ENCODE measurements around the gene CCDC149.

Gene CCDC149

DNA sequence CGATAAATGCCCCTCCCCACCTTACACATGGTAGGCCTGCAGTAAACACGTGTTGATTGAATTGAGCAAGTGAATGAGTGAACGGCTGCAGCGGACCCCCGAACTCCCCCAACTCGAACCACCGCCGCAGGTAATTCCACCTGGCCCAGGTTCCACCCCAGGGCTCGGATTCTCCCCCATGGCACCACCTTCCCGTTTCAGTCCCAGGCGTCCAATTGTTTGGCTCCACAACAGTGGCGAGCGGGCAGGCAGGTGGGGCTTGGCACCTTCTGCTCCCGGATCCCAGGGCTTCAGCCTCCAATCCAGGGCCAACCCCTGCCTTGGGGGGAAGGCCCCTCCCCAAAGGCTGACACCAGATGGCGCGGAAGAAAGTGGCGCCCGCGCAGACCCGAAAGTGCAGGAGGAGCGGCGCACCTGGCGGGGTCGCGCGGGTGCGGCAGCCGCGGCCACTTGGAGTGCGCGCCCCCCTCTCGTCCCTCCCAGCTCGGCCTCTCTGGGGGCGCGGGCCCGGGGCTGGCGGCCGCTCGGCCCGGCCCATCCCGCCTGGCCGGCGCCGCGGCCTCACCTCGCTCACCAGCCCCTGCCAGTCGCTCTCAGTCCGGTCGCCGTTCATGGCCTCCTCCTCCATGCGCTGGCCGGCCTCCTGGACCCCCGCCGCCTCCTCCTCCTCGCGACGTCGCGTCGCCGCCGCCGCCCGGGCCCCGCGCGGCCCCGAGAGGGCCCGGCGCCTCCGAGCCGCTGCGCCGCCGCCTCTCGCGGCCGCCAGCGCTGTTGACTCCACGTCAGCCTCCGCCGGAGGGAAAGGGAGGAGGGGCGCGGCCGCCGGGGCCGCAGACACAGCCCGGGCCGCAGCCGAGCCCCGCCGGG lies at the start of gene CCDC149:
Gene CCDC149 (minus strand): TSS at position 791 of the 867 bp plus-strand sequence. CDS start 178 bp downstream, at position 613.
- no peak for DNase-seq

DNA sequence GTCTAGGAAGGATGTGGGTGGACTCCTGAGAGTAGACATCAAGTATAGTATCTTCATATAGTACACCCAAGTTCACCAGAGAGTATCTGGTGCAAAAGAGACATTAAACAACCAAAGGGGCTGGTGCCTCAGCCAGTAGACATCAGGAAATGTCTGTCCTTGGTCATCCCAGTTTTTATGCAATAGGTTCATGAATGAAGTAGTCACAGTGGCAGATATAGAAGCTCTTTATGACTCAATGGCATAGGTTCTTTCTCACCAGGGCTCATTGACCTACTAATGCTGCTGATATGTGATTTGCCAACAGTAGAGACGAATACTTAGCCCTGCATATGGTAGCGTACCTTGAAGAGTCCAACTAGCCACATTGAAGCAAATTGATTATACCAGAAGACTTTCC lies 45.0 kb upstream of the CCDC149 start:
- no peak for DNase-seq

DNA sequence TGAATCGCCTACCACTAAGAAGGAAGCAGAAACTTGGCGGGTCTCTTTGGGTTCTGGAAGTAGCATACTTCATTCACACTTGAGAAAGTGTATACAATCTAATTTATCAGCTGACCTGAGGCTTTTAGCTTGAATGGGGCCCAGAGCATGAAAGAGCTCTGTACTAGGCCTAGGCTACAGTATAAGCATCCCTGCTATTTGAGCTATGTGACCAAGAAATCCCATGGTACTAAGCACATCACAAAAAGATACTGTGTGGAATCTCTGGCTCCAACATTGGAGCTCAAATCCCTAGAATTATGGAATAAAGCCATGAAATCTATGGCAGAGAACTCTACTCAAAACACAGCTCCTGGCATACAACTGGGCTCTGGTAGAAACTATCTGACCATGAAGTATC lies 43.9 kb upstream of the CCDC149 start:
- DNase-seq: no peak

DNA sequence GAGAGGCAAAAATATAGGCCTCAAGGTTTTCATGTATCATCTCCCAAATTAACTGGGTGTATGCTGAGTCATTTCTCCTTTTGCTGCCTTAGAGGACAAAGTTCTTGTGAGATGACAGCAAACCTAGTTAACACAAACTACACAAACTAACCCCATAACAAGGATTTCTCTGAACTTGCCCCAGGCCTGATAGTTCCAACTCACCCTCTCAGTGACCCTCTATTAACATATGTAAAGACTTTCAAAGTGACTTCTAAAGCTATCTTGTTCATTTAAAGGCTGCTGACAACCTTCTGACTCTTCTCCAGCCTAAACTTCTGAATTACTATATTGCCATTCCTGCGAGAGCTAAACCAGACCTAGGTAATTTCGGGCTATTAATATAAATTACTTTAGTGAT lies 43.2 kb upstream of the CCDC149 start:
- no peak for DNase-seq

DNA sequence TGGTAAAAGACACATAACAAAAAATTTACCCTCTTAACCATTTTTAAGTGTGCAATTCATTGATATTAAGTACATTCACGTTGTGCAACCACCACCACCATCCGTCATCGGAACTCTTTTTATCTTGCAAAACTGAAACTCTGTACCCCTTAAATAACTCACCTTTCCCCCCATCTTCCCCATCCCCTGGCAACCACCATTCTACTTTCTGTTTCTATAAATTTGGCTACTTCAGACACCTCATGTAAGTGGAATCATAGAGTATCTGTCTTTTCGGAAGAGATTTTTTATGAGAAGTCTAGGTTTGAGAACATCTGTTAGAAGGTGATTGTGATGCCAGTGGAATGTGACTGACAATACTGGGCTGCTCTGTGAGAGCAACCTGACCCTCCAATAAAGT lies 39.8 kb upstream of the CCDC149 start:
- no peak for DNase-seq

- DNase-seq: no peak
Observed at GRCh38 chr4:24949970-24950369, 37.1 kb upstream of the CCDC149 start.

GRCh38 chr4:24937917-24938281 lies 25.1 kb upstream of the CCDC149 start:
- no peak for DNase-seq

GRCh38 chr4:24937176-24937916 lies 24.5 kb upstream of the CCDC149 start:
- DNase-seq: no peak

DNA sequence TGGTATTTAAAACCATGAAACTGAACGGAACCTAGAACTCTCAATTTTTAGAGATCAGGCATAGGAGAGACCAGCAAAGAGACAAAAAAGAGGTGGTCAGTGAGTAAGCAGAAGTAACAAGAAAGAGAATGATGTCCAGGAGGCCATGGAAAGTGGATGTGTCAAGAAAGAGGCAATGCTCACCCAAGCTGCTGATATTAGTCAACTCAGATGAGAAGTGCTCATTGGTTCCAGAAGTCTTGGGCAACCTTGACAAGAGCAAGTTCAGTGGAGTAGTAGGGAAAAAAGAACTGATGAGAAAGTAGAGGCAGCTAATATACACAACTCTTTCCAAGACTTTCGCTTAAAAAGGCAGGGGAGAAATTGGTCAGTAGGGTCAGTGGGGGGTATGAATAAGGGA lies 23.0 kb upstream of the CCDC149 start:
- DNase-seq: no peak

DNA sequence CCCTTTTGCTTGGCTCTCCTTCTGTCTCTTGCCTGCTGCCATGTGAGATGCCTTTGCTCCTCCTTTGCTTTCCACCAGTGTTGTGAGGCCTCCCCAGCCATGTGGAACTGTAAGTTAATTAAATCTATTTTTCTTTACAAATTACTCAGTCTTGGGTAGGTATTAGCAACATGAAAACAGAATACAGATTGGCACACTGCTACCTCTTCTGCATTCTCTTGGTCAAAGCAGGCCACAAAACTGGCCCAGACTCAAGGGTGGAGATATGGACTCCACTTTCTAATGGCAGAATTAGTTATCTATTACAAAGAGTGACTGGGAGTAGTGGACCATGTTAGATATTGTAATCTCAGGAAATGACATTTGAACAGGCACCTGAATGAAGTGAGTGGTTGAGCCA lies 21.5 kb upstream of the CCDC149 start:
- no peak for DNase-seq

DNA sequence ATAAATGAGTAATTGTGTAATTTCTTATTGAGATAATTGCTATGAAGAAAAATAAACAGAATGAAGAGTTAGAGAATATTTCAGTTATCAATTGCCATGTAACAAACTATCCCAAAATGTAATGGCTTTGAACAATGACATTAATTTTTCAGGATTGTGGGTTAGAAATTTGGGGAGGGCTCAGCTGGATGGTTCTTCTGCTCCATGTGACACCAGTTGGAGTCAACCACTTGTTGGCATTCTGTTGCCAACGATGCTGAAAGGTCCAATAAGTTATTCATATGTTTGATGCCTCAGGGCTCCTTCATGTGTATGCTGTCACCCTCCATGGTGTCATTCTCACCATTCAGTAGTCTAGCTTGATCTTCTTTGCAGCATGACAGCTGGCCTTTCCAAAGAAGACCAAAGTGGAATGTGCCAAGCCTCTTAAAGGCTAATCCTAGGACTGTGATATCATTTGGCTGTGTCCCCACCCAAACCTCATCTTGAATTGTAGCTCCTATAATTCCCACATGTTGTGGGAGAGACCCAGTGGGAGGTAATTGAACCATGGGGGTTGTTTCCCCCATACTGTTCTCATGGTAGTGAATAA lies 20.9 kb upstream of the CCDC149 start:
- DNase-seq: no peak

DNA sequence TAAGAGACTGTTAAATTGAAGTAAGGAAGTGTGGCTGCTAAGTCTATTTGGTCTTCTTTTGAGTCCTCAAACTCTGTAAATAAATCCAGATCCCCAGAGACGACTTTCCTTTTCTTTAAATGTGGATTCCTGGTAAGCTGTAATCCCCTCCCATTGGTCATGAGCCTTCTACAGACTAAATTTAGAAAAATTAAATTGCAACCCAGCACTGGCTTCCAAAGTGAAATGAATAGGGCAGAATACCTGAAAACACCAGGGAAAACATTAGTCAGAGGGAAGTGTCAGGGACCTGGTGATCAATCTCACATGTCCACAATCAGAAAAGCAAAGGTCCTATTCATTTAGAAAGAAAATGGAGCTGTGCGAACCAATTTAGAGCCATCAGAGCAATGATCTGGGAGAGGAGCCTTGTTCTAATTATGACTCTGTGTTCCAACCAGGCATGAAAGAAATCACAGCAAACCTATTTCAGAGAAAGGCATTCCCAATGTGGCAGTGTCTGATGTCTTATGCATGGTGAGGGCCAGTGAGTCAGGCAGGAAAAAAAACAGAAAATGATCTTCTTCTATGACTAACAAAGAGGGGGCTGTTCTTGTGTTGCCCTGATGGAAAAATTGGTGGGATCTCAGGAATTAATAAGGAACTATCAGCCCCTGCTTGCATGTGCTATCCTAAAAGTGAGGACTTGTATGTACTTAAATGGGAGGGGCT lies 19.8 kb upstream of the CCDC149 start:
- no peak for DNase-seq

DNA sequence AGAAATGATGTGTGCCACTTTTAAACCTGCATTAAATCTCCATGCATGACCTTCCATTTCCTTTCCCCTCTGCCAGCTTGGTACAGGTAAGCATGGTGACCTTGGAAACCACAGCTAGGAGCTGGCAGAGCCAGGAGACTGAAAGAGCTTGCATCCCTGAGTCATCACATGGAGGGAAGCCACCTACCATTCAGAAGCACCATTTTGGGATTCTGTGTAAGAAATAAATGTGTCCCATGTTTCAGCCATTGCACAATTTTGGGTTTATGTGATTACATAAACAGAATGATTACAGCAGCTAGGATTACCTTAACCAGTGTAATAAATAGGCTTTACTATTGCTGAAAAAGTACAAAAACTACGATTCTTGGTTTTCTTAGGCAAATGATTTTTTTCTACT lies 17.3 kb upstream of the CCDC149 start:
- no peak for DNase-seq

GRCh38 chr4:24928708-24929107 lies 15.9 kb upstream of the CCDC149 start:
- DNase-seq: peak; percentile 2

DNA sequence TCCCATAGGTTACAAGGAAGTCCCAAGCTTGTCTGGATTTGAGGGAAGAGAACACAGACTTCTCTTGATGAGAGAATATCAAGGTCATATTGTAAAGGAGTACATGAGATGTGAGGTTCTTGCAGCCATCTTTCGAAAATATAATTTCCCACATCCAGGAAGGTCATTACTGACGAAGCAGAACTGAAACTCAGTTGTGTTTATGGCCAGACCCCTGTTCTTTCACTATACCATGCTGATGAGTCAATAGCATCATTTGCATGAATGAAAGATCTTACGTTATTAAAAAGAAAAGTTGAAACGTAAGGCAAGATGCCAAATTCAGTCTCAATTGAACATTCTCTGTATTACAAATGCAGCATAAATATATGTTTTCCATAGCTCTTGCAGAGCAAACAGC lies 14.2 kb upstream of the CCDC149 start:
- no peak for DNase-seq

GRCh38 chr4:24924309-24924781 lies 11.5 kb upstream of the CCDC149 start:
- no peak for DNase-seq

DNA sequence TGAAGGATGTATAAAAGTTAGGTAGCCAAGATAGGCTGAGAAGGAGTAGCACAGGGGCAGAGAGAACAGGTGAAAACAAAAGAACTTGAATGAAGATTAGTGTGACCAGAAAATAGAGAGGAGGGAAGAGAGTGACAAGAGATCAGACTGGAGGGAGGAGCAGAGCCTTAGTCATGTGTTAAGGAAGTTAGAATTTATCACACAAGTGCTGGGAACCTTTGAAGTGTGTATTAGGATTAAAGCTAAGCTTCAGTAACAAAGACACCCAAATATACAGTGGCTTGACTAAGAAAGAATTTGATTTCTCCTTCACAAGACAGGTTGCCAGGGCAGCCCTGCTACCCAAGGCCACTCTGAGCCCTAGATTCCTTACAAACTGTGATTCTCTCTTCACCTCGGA lies 10.7 kb upstream of the CCDC149 start:
- DNase-seq: no peak

- no peak for DNase-seq
Observed at GRCh38 chr4:24923002-24923401, 10.2 kb upstream of the CCDC149 start.

DNA sequence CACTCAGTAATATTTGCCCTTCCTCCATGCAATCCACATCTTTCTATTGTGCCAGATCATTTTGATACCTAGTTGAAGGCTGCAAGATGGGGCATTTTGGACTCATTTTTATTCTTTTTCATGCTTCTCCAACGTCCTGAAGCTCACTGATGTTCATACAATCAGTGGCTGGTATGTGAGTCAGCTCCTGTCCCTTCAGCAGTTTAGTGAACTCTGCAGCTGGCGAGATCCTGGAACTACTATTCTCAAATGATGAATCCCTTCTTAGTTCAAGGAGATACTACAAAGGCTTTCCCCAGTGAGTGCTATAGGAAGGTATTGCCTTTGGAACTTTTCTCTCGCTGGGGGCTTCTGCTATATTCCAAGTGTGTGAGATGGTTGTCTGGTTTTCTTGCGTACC lies 9.6 kb upstream of the CCDC149 start:
- no peak for DNase-seq

DNA sequence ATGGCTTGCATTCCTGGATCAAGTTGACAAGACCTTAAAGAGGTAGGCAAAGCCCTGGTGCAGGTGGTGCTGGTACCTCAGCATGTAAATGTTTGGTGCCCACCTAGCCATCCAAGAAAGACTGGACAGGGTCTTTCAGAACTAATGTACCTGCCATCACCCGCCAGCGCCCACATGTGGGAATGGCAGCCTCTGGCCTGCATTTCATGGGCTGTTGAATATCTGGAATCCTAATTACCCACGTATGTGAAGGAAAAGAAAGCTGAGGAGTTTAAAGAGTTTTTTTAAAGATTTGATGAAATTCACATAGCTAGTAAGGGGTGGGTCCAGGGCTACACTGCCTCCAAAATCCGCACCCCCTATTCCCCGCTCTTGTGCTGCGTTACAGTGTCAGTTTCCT lies 8.6 kb upstream of the CCDC149 start:
- no peak for DNase-seq

DNA sequence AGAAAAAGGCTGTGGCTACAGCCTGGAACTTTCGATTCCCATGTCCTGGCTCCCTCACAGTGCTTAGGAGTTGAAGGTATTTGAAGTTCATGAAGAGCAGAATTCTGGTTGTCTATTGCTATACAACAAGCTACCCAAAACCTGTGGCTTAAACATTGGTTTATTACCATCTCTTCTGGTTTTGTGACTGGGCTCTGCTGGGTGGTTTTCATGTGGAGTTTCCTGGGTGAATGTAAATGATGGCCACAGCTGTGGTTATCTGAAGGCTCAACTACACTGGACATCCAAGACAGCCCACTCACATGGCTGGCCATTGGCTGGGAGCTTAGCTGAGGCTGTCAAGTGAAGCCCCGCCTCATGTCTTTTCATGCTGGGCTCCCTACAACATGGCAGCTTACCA lies 7.2 kb upstream of the CCDC149 start:
- no peak for DNase-seq

- no peak for DNase-seq
Observed at GRCh38 chr4:24917076-24917856, 4.4 kb upstream of the CCDC149 start.

Data from OCI-M1 (cell line).